ENCODE measurements around the gene PPP1R27. TPM values are rescaled to one million over a fixed set of nuclear protein-coding genes. Genes with fewer than 3 reads are reported as not detected.

The PPP1R27 gene
- not detected for total RNA-seq

GRCh38 chr17:81834831-81835267, at the start of gene PPP1R27:
TSS of gene PPP1R27 (minus strand) at chr17:81835050. CDS start at chr17:81834953, 97 bp downstream.
- ATAC-seq (replicated peaks): no peak
- peaks cover 6% of the 10 kb centered on the region for H3K4me1 Mint-ChIP-seq
- H3K9me3 Mint-ChIP-seq: no peaks in the 10 kb centered on the region
- H3K27ac Mint-ChIP-seq: peak within 1 kb of the TSS; percentile 86
- no peaks in the 10 kb centered on the region for H3K27me3 Mint-ChIP-seq
- H3K36me3 Mint-ChIP-seq (ENCODE audit: low read depth): peaks cover 15% of the 10 kb centered on the region
- peak within 1 kb of the TSS; percentile 78 for H3K4me3 Mint-ChIP-seq

GRCh38 chr17:81884520-81884919, 49.7 kb upstream of the PPP1R27 start:
- no peak for ATAC-seq (replicated peaks)
- Mint-ChIP-seq H3K27me3 (no peaks in the 10 kb centered on the region), H3K9me3 (no peaks in the 10 kb centered on the region), H3K4me1 (peaks cover 12% of the 10 kb centered on the region), H3K27ac (no peak overlapping the region), H3K4me3 (no peak overlapping the region), H3K36me3 (ENCODE audit: low read depth) (peaks cover 98% of the 10 kb centered on the region)

GRCh38 chr17:81879121-81879520, 44.3 kb upstream of the PPP1R27 start:
- H3K9me3 Mint-ChIP-seq: no peaks in the 10 kb centered on the region
- no peaks in the 10 kb centered on the region for H3K27me3 Mint-ChIP-seq
- no peak overlapping the region for H3K4me3 Mint-ChIP-seq
- no peak overlapping the region for H3K27ac Mint-ChIP-seq
- H3K4me1 Mint-ChIP-seq: no peaks in the 10 kb centered on the region
- ATAC-seq (replicated peaks): no peak
- H3K36me3 Mint-ChIP-seq (ENCODE audit: low read depth): peaks cover 67% of the 10 kb centered on the region

GRCh38 chr17:81878294-81878693, 43.4 kb upstream of the PPP1R27 start:
- Mint-ChIP-seq H3K36me3 (ENCODE audit: low read depth) (peaks cover 59% of the 10 kb centered on the region), H3K27me3 (no peaks in the 10 kb centered on the region), H3K4me3 (no peak overlapping the region), H3K27ac (no peak overlapping the region), H3K4me1 (no peaks in the 10 kb centered on the region), H3K9me3 (no peaks in the 10 kb centered on the region)
- no peak for ATAC-seq (replicated peaks)

- peaks cover 58% of the 10 kb centered on the region for H3K36me3 Mint-ChIP-seq (ENCODE audit: low read depth)
- H3K4me1 Mint-ChIP-seq: peaks cover 5% of the 10 kb centered on the region
- H3K27me3 Mint-ChIP-seq: no peaks in the 10 kb centered on the region
These were observed 42.7 kb upstream of the PPP1R27 start for GRCh38 chr17:81877569-81877968.

GRCh38 chr17:81871387-81872230, 36.8 kb upstream of the PPP1R27 start:
- Mint-ChIP-seq H3K27ac (peak overlapping the region; percentile 91), H3K27me3 (no peaks in the 10 kb centered on the region), H3K4me3 (peak overlapping the region; percentile 83), H3K4me1 (peaks cover 5% of the 10 kb centered on the region), H3K36me3 (ENCODE audit: low read depth) (peaks cover 59% of the 10 kb centered on the region), H3K9me3 (no peaks in the 10 kb centered on the region)
- ATAC-seq (replicated peaks): peak; percentile 11

More at GRCh38 chr17:81877569-81877968, 42.7 kb upstream of the PPP1R27 start:
- Mint-ChIP-seq H3K27ac (no peak overlapping the region), H3K9me3 (no peaks in the 10 kb centered on the region), H3K4me3 (no peak overlapping the region)
- no peak for ATAC-seq (replicated peaks)

GRCh38 chr17:81870981-81871386, 36.1 kb upstream of the PPP1R27 start, which contains the start of gene ARHGDIA:
TSS of gene ARHGDIA (minus strand) at chr17:81871337. CDS start at chr17:81869930, 1,407 bp downstream.
- H3K4me1 Mint-ChIP-seq: peaks cover 5% of the 10 kb centered on the region
- peak; percentile 68 for ATAC-seq (replicated peaks)
- H3K27ac Mint-ChIP-seq: peak within 1 kb of the TSS; percentile 92
- H3K36me3 Mint-ChIP-seq (ENCODE audit: low read depth): peaks cover 65% of the 10 kb centered on the region
- no peaks in the 10 kb centered on the region for H3K27me3 Mint-ChIP-seq
- peak within 1 kb of the TSS; percentile 89 for H3K4me3 Mint-ChIP-seq
- H3K9me3 Mint-ChIP-seq: no peaks in the 10 kb centered on the region

- H3K9me3 Mint-ChIP-seq: no peaks in the 10 kb centered on the region
- H3K27me3 Mint-ChIP-seq: no peaks in the 10 kb centered on the region
- peaks cover 71% of the 10 kb centered on the region for H3K36me3 Mint-ChIP-seq (ENCODE audit: low read depth)
- peak overlapping the region; percentile 89 for H3K4me3 Mint-ChIP-seq
- peak overlapping the region; percentile 92 for H3K27ac Mint-ChIP-seq
- peak; percentile 32 for ATAC-seq (replicated peaks)
- peaks cover 5% of the 10 kb centered on the region for H3K4me1 Mint-ChIP-seq
These were observed 35.5 kb upstream of the PPP1R27 start for GRCh38 chr17:81870131-81870980.

GRCh38 chr17:81869221-81870130, 34.6 kb upstream of the PPP1R27 start:
- Mint-ChIP-seq H3K27me3 (no peaks in the 10 kb centered on the region), H3K9me3 (no peaks in the 10 kb centered on the region), H3K36me3 (ENCODE audit: low read depth) (peaks cover 80% of the 10 kb centered on the region), H3K27ac (peak overlapping the region; percentile 92), H3K4me3 (peak overlapping the region; percentile 89), H3K4me1 (peaks cover 5% of the 10 kb centered on the region)
- ATAC-seq (replicated peaks): no peak

- ATAC-seq (replicated peaks): no peak
- H3K9me3 Mint-ChIP-seq: no peaks in the 10 kb centered on the region
- H3K4me1 Mint-ChIP-seq: peaks cover 6% of the 10 kb centered on the region
- peak overlapping the region; percentile 89 for H3K4me3 Mint-ChIP-seq
- H3K27me3 Mint-ChIP-seq: no peaks in the 10 kb centered on the region
- peaks cover 87% of the 10 kb centered on the region for H3K36me3 Mint-ChIP-seq (ENCODE audit: low read depth)
- peak overlapping the region; percentile 67 for H3K27ac Mint-ChIP-seq
These were observed 33.9 kb upstream of the PPP1R27 start for GRCh38 chr17:81868674-81869220.

- peaks cover 11% of the 10 kb centered on the region for H3K4me1 Mint-ChIP-seq
- H3K36me3 Mint-ChIP-seq (ENCODE audit: low read depth): peaks cover 93% of the 10 kb centered on the region
- ATAC-seq (replicated peaks): no peak
- H3K27ac Mint-ChIP-seq: peak overlapping the region; percentile 73
- H3K4me3 Mint-ChIP-seq: peak overlapping the region; percentile 89
- H3K9me3 Mint-ChIP-seq: no peaks in the 10 kb centered on the region
- no peaks in the 10 kb centered on the region for H3K27me3 Mint-ChIP-seq
These were observed 33.3 kb upstream of the PPP1R27 start for GRCh38 chr17:81867991-81868673.

- H3K4me3 Mint-ChIP-seq: peak overlapping the region; percentile 89
- no peak for ATAC-seq (replicated peaks)
- H3K9me3 Mint-ChIP-seq: no peaks in the 10 kb centered on the region
- no peaks in the 10 kb centered on the region for H3K27me3 Mint-ChIP-seq
- H3K4me1 Mint-ChIP-seq: peaks cover 12% of the 10 kb centered on the region
- peak overlapping the region; percentile 73 for H3K27ac Mint-ChIP-seq
- H3K36me3 Mint-ChIP-seq (ENCODE audit: low read depth): peaks cover 94% of the 10 kb centered on the region
These were observed 32.5 kb upstream of the PPP1R27 start for GRCh38 chr17:81867170-81867990.
